Measurements from ENCODE around the gene LRCH3.
A peak's percentile ranks its signal among the peaks of the same experiment; 100 is the strongest.

Gene LRCH3

GRCh38 chr3:197791113-197791891, at the start of gene LRCH3:
TSS of gene LRCH3 (plus strand) at chr3:197791254. CDS start at chr3:197791279, 25 bp downstream.
- DNase-seq (ENCODE audit: insufficient read length, low spot score) = peak; percentile 92
- TF ChIP-seq POLR2A (IDR thresholded peaks at IDR 0.05; ENCODE audit: low read depth, low read length) = peak; percentile 99
- peak; percentile 15 for FAIRE-seq

GRCh38 chr3:197742787-197743186, 48.3 kb upstream of the LRCH3 start:
- TF ChIP-seq POLR2A (IDR thresholded peaks at IDR 0.05; ENCODE audit: low read depth, low read length) = no peak
- no peak for DNase-seq (ENCODE audit: insufficient read length, low spot score)
- FAIRE-seq = no peak

GRCh38 chr3:197746209-197746608, 44.8 kb upstream of the LRCH3 start:
- FAIRE-seq (no peak), DNase-seq (ENCODE audit: insufficient read length, low spot score) (no peak)
- no peak for TF ChIP-seq POLR2A (IDR thresholded peaks at IDR 0.05; ENCODE audit: low read depth, low read length)

- DNase-seq (ENCODE audit: insufficient read length, low spot score) = no peak
- no peak for FAIRE-seq
- TF ChIP-seq POLR2A (IDR thresholded peaks at IDR 0.05; ENCODE audit: low read depth, low read length) = no peak
Measured at GRCh38 chr3:197746801-197747237, 44.2 kb upstream of the LRCH3 start.

- no peak for DNase-seq (ENCODE audit: insufficient read length, low spot score)
- FAIRE-seq = no peak
- no peak for TF ChIP-seq POLR2A (IDR thresholded peaks at IDR 0.05; ENCODE audit: low read depth, low read length)
Measured at GRCh38 chr3:197748597-197749314, 42.3 kb upstream of the LRCH3 start.

- FAIRE-seq (peak; percentile 88), DNase-seq (ENCODE audit: insufficient read length, low spot score) (peak; percentile 75)
- TF ChIP-seq POLR2A (IDR thresholded peaks at IDR 0.05; ENCODE audit: low read depth, low read length) = no peak
Measured at GRCh38 chr3:197749315-197749600, 41.8 kb upstream of the LRCH3 start.

- peak; percentile 92 for DNase-seq (ENCODE audit: insufficient read length, low spot score)
- peak; percentile 87 for TF ChIP-seq POLR2A (IDR thresholded peaks at IDR 0.05; ENCODE audit: low read depth, low read length)
- FAIRE-seq = peak; percentile 23
Measured at GRCh38 chr3:197749601-197750395, 41.3 kb upstream of the LRCH3 start, which contains the start of gene FYTTD1. TSS of gene FYTTD1 (plus strand) at chr3:197749883. CDS start at chr3:197749972, 89 bp downstream.

- TF ChIP-seq POLR2A (IDR thresholded peaks at IDR 0.05; ENCODE audit: low read depth, low read length) = no peak
- FAIRE-seq = no peak
- DNase-seq (ENCODE audit: insufficient read length, low spot score) = peak; percentile 52
Measured at GRCh38 chr3:197750396-197750831, 40.6 kb upstream of the LRCH3 start.

GRCh38 chr3:197750858-197751737, 40.0 kb upstream of the LRCH3 start:
- FAIRE-seq (peak; percentile 70), DNase-seq (ENCODE audit: insufficient read length, low spot score) (no peak)
- TF ChIP-seq POLR2A (IDR thresholded peaks at IDR 0.05; ENCODE audit: low read depth, low read length) = no peak

GRCh38 chr3:197752107-197752506, 38.9 kb upstream of the LRCH3 start:
- FAIRE-seq (peak; percentile 38), DNase-seq (ENCODE audit: insufficient read length, low spot score) (no peak)
- TF ChIP-seq POLR2A (IDR thresholded peaks at IDR 0.05; ENCODE audit: low read depth, low read length) = no peak

- TF ChIP-seq POLR2A (IDR thresholded peaks at IDR 0.05; ENCODE audit: low read depth, low read length) = no peak
- FAIRE-seq = peak; percentile 50
- peak; percentile 36 for DNase-seq (ENCODE audit: insufficient read length, low spot score)
Measured at GRCh38 chr3:197753263-197753662, 37.8 kb upstream of the LRCH3 start.

- TF ChIP-seq POLR2A (IDR thresholded peaks at IDR 0.05; ENCODE audit: low read depth, low read length) = no peak
- no peak for DNase-seq (ENCODE audit: insufficient read length, low spot score)
- no peak for FAIRE-seq
Measured at GRCh38 chr3:197756704-197757103, 34.4 kb upstream of the LRCH3 start.

GRCh38 chr3:197758512-197758911, 32.5 kb upstream of the LRCH3 start:
- no peak for TF ChIP-seq POLR2A (IDR thresholded peaks at IDR 0.05; ENCODE audit: low read depth, low read length)
- FAIRE-seq (peak; percentile 23), DNase-seq (ENCODE audit: insufficient read length, low spot score) (no peak)

All from H54 (cell line).